Measurements from ENCODE around the gene PRDM16.

DNA sequence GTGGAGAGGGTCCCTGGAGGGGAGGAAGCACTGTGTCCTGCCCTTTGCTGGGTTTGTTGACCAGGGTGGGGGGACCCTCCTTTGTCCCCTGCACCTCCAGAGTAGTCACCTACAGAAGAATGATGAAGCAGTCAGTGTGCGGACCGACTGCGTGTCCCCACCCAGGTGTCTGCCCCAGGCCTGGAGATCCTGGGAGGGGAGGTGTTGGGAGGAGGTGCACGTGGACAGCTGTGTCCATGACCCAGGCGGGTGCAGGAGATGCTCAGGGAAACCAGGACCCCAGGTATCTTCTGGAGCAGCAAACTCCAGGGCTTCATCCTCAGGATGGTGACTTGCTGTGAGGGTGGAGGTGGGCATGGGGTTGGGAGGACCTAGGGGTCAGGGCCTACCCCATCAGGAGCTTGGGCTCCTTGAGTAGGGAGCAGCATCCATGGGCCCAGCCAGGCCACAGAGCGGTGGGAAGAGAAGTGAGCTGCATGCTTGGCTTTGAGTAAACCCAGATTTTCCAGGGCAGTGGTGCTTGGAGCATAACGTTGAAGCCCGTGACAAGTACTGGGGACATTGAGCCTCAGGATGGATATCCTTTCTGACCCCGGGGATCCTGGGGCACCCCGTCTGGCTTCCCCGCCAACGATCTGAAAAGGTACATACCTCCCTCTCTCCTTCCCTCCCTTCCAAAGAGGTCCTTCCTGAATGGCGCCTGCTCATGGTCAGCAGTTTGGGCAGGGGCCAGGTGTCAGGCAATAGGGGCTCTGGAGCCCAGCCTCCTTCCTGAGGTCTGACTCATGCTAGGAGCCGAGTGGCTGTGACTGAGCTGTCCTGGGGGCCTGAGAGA, 34.1 kb upstream of the PRDM16 start:
- TF ChIP-seq EHMT2 (IDR thresholded peaks at IDR 0.05; ENCODE audit: low read depth) (no peak), EP300 (IDR thresholded peaks at IDR 0.05) (no peak), SREBF2 (IDR thresholded peaks at IDR 0.05) (no peak), POLR2A (IDR thresholded peaks at IDR 0.05; ENCODE audit: low read length) (no peak), SMC3 (IDR thresholded peaks at IDR 0.05) (no peak)
- TF ChIP-seq, protein P1, sequence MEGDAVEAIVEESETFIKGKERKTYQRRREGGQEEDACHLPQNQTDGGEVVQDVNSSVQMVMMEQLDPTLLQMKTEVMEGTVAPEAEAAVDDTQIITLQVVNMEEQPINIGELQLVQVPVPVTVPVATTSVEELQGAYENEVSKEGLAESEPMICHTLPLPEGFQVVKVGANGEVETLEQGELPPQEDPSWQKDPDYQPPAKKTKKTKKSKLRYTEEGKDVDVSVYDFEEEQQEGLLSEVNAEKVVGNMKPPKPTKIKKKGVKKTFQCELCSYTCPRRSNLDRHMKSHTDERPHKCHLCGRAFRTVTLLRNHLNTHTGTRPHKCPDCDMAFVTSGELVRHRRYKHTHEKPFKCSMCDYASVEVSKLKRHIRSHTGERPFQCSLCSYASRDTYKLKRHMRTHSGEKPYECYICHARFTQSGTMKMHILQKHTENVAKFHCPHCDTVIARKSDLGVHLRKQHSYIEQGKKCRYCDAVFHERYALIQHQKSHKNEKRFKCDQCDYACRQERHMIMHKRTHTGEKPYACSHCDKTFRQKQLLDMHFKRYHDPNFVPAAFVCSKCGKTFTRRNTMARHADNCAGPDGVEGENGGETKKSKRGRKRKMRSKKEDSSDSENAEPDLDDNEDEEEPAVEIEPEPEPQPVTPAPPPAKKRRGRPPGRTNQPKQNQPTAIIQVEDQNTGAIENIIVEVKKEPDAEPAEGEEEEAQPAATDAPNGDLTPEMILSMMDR (IDR thresholded peaks at IDR 0.05) = no peak

Measured in A549 (cell line).